Stimulated activated CD8-positive, alpha-beta memory T cell treated with anti-CD3 and anti-CD28 coated beads, Interleukin-7, amount 100 ng/mL, for 48 hours (primary cell): Measurements from ENCODE around the gene UNC45A.
"Not testable (repeated sequence)": the region's sequence is repeated elsewhere in the genome, so short reads cannot be mapped to it uniquely, and the experiment has no call there.

Source experiments
- DNase-seq, 2 donors: peaks; one replicate each; pipeline ENCODE4 v3.0.0-alpha.2; 2020; ENCODE audit warnings: low read depth in 1 of 2; ENCODE audit errors: extremely low read depth in 1 of 2

UNC45A gene

DNA sequence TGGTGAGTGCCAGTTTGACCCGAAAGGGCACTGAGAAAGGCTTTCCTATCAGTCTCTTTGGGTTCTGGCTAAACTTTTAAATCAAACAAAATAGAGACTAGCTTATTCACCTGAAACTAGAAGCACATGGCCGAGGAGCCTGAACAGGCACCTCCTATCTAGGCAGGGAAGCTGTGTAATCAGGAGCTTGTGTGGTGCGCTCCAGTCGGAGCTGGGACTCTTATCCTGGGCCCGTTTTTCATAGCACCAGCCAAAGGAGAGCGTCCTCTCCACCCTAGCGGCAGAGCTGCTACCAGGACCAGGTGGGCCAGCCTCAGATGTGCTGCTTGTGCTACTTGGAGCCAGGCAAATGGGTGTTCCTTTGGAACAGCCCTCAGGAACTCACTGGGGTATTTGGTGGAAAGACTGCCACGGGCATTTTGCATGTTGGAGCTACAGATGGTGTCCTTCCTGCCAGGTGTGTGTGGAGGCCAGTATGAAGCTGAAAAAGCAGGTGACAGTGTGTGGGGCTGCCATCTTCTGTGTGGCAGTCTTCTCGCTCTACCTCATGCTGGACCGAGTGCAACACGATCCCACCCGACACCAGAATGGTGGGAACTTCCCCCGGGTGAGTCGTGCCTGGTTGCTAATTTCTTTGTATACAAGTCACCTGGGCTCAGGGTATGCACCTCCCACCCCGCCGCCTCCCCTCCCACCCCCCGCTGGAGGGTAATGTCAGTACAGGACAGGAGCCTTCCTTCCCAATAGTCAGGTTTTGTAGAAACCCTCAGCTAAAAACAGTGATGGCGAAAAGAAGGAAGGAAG is 31.1 kb upstream of the UNC45A start:
- DNase-seq: no peak

GRCh38 chr15:90904746-90905145 is 30.3 kb upstream of the UNC45A start:
- no peak for DNase-seq

- no peak for DNase-seq
These were observed 29.5 kb upstream of the UNC45A start for GRCh38 chr15:90905306-90906180.

DNA sequence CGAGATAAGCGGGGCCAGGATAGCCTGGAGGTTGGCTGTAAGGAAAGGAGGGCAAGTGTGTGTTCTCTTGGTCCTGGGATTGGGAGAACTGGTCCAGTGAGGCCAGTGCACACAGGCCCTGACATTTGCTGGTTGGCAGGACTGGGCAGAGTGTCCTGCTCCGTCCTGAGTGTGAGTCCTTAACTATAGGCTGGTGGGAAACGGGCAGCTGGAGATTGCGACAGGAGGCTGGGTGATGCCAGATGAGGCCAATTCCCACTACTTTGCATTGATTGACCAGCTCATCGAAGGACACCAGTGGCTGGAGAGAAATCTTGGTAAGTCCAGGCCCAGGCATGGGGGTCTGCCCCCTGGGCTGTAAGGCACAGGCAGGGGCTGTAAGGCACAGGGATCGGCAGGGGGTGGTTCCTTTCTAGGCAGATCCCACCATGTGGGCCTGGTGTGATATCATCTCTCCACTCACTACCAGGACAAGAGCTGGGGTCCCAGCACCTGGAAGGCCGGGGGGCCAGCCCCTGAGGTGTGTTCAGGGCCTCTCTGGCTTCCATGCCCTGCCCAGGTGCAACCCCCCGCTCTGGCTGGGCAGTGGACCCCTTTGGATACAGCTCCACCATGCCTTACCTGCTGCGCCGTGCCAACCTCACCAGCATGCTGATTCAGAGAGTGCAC is 28.8 kb upstream of the UNC45A start:
- no peak for DNase-seq

- no peak for DNase-seq
These were observed 27.9 kb upstream of the UNC45A start for GRCh38 chr15:90907051-90907660.

DNA sequence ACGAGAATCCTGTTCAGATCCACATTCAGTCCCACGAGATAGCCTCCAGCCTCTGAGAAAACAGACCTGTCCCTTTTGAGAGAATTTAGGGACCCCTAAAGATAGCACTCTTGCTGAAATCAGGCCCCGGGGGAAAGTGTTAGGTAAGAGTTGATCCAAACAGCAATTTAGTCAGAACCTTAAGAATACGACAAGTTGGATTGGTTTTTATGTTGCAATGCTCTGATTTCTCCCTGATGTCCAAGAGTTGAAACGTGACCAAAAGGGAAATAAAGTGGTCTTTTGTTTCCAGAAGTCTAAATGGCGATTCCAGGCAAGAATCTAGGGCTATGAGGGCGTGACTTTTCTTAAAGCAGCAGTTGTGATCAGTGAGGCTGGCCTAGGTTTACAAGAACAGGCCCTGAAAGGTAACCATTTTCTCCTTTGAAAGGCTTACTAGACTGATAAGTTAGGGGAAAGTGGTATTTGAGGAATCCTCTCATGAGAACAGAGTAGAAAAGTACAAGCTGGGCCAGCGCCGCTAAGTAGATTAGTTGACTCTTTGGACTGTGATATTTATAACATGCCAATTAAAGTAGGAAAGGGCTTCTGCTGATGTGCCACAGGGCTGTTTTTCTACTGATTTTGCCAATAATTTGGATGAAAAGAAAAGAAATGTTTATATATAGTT is 27.1 kb upstream of the UNC45A start:
- no peak for DNase-seq

- not testable (repeated sequence) for DNase-seq
These were observed 25.6 kb upstream of the UNC45A start for GRCh38 chr15:90909449-90909848.

DNA sequence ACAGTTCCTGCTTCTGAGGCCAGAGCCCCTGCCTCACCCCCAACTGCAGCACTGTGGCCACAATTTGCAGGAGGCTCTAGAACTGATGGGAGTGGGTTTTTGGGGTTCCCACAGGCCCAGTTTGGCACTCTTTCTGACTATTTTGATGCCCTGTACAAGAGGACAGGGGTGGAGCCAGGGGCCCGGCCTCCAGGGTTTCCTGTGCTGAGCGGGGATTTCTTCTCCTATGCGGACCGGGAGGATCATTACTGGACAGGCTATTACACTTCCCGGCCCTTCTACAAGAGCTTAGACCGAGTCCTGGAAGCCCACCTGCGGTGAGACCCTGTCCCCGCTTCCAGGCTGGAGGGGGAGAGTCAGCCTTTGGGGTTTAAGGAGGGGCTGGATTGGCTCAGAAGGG is 25.1 kb upstream of the UNC45A start:
- DNase-seq: no peak

GRCh38 chr15:90910441-90911301 is 24.4 kb upstream of the UNC45A start:
- no peak for DNase-seq

DNA sequence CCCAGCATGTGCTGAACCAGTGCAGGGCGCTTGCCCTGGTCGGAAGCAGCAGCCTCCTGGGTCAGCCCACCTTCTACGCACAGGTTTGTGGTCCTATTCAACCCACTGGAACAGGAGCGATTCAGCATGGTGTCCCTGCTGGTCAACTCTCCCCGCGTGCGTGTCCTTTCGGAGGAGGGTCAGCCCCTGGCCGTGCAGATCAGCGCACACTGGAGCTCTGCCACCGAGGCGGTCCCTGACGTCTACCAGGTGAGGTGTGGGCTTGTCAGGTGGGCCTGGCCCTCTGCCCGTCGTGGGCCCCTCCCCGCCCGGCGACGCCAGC is 23.8 kb upstream of the UNC45A start:
- DNase-seq: no peak

DNA sequence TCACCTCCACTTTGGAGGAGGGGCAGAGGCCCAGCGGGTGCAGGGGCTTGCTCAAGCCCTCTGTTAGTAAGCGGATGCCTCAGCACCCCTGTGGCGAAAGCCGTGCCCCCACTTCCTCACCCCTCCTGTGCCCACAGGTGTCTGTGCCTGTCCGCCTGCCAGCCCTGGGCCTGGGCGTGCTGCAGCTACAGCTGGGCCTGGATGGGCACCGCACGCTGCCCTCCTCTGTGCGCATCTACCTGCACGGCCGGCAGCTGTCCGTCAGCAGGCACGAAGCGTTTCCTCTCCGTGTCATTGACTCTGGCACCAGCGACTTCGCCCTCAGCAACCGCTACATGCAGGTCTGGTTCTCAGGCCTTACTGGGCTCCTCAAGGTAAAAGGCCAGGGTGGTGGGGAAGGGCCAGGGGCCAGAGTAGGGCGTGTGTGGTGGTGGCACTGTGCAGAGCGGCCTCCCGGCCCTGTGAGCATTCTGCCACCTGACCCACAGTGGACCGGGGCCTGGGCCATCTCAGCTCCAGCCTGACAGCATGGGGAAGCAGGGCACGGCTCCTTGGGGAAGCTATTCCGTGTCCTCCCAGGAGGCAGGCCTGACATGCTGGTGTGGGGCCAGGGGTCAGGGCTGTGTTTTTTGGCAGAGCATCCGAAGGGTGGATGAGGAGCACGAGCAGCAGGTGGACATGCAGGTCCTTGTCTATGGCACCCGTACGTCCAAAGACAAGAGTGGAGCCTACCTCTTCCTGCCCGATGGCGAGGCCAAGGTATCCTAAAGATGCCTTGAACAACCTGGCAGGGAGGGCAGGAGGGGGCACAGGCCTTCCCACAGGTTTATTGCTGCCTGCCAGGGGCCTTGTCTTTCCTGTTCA is 22.9 kb upstream of the UNC45A start:
- no peak for DNase-seq

DNA sequence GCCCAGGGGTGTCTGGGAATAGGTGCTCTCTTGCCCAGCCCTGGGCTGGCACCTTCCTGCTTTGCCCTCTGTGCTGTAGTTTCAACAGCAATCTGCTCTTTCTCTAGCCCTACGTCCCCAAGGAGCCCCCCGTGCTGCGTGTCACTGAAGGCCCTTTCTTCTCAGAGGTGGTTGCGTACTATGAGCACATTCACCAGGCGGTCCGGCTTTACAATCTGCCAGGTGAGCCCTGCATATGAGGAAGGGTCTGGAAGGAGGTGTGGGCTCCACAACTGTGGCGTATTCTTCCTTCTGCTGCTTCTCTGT is 22.4 kb upstream of the UNC45A start:
- no peak for DNase-seq

DNA sequence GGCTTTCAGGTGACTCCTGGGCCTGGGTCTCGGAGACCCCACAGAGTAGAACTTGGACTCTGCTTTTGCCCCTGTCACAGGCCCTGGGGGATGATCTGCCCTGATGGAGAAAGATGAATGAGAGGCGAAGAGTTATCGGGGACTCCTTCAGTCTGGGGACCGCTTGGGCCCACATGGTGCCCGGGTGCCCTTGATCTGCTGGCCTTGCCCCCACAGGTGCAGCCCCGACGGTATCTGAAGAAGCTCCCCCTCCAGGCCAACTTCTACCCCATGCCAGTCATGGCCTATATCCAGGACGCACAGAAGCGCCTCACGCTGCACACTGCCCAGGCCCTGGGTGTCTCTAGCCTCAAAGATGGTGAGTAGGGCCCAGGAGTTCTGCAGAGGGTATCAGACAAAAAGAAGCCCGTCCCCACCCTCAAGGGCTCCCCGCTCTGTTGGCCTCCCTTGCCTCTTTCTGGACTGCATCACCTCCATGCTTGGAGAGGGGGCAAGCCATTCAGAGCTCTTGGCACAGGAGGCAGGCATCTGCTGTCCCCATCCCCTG is 21.6 kb upstream of the UNC45A start:
- no peak for DNase-seq

DNA sequence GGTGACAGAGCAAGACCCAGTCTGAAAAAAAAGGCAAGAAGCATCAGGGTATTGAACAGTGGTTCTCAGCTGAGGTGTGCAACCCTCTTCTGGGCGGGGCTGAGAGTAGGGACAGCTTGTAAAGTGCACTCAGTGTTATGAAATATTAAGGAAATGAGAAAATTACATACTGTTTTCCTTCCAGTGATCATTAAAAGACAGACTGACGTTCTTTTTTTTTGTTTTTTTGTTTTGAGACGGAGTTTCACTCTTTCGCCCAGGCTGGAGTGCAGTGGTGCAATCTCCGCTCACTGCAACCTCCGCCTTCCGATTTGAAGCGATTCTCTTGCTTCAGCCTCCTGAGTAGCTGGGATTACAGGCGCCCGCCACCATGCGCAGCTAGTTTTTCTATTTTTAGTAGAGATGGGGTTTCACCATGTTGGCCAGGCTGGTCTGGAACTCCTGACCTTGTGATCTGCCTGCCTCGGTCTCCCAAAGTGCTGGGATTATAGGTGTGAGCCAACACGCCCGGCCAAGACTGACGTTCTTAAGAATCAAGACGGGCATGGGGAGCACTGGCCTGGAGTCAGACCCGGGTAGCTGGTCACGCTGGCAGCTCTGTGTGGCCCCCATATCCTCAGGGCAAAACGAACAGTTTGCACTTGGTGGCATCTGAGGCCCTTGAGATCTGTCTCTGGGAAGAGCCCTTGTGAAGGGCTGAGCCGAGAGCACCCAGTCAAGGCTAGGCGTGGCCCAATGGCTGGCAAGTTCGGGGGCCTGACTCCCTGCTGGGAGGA is 20.6 kb upstream of the UNC45A start:
- DNase-seq: no peak

DNA sequence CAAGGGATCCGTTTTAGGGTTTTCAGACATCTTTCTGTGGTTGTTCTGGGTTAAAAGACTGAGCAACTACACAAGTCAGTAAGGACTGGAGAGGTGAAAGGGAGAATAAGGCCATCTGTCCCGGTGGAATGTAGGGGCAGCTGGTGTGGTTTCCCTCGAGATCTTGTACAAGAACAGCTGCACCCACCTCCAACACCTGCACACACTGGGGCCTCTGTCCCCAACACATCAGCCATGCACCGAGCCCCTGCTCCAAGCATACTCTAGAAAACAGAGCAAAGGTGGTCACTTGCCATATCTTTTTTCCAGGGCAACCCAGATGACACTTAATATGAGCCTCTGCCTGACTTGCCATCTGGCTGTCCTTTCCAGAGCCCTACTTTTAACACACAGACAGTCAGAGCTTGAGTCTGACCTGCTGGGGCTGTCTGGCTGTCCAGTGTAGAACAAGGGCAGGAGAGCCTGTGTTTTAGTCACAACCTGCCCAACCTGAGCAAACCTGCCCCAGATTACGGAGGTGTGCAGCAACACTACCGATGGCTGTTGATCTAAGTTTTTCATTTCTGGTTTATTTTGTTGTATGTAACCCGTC is 19.8 kb upstream of the UNC45A start:
- DNase-seq: no peak

DNA sequence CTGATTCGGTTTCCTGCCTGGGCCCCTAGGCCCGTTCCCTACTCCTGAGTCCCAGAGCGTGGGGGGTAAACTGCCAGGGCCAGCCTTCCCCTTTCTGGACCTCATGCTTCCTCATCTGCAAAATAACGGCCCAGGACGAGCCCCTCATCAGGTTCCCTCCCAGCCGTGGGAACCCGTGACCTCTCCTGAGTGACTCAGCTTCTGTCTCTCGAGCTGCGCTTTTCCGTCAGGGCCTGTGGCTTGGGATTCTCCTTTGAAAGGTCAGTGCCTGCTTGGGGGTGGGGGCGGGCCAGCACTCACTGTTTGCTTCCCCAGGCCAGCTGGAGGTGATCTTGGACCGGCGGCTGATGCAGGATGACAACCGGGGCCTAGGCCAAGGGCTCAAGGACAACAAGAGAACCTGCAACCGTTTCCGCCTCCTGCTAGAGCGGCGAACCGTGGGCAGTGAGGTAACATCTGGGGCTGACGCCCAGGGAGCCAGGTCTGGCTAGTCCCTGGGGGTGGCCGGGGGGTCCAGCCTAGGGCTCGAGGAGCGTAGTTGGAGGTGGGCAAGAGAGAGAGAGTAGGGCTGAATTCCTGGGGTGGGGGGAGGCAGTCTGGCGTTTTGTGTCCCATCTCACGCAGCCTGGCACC is 19.2 kb upstream of the UNC45A start:
- DNase-seq: no peak

GRCh38 chr15:90916461-90916860 is 18.6 kb upstream of the UNC45A start:
- no peak for DNase-seq
